Kidney (tissue), 14 donors: ENCODE data around the gene GATD1. TPM values are rescaled to one million over a fixed set of nuclear protein-coding genes. Genes with fewer than 3 reads are reported as not detected.
A peak's percentile ranks its signal among the peaks of the same experiment; 100 is the strongest.

Experiments used
- DNase-seq, 5 donors: peaks; one replicate each; pipeline ENCODE4 v3.0.0-alpha.2; 2013 to 2020
- FAIRE-seq: peaks from 2 replicates; lab custom pipeline; 2012; peaks lifted over from hg19 to GRCh38; lab: Jason Lieb, UNC
- H3K27ac ChIP-seq, 2 donors: one replicate each; pipeline ENCODE4 v1.7.0; 2013; ENCODE audit warnings: low read depth in 2 of 2, low read length in 2 of 2, inconsistent platforms in 1 of 2
- H3K27me3 ChIP-seq: one replicate; pipeline ENCODE4 v1.7.1; 2013; ENCODE audit warnings: low read length, inconsistent platforms; ENCODE audit not compliant: control insufficient read depth, insufficient read depth
- H3K36me3 ChIP-seq, 3 donors: one replicate each; pipeline versions ENCODE4 v1.7.0 to v1.7.1; 2013; ENCODE audit warnings: low read length in 3 of 3, control low read depth in 1 of 3, inconsistent platforms in 1 of 3; ENCODE audit not compliant: insufficient read depth in 3 of 3, control insufficient read depth in 2 of 3
- H3K4me1 ChIP-seq, 3 donors: one replicate each; pipeline versions ENCODE4 v1.7.0 to v1.7.1; 2013; ENCODE audit warnings: low read length in 3 of 3, inconsistent platforms in 1 of 3, low read depth in 1 of 3; ENCODE audit not compliant: control insufficient read depth in 2 of 3, insufficient read depth in 2 of 3
- H3K4me3 ChIP-seq, 3 donors: one replicate each; pipeline versions ENCODE4 v1.7.0 to v1.8.1; 2013; ENCODE audit warnings: low read length in 3 of 3, control low read depth in 1 of 3, inconsistent platforms in 1 of 3
- H3K9ac ChIP-seq, 3 donors: one replicate each; pipeline versions ENCODE4 v1.7.0 to v1.7.1; 2013; ENCODE audit warnings: low read length in 3 of 3, control low read depth in 1 of 3, inconsistent platforms in 1 of 3
- H3K9me3 ChIP-seq, 3 donors: one replicate each; pipeline versions ENCODE4 v1.7.0 to v1.7.1; 2013; ENCODE audit warnings: low read length in 3 of 3, control low read depth in 1 of 3, inconsistent platforms in 1 of 3; ENCODE audit not compliant: control insufficient read depth in 2 of 3, insufficient read depth in 1 of 3
- CTCF ChIP-seq: IDR thresholded peaks from 3 replicates; pipeline ENCODE4 v1.5.1; 2012; ENCODE audit warnings: mild to moderate bottlenecking, moderate library complexity, borderline replicate concordance; ENCODE audit not compliant: insufficient read depth; ENCODE audit errors: extremely low read depth
- intact Hi-C: fragments of 100-400 bp; cut with DNase I; formaldehyde crosslinking; loops from one replicate; pipeline ENCODE4 v1.11.1; 2022
- polyA plus RNA-seq: library from polyadenylated mRNA; stranded (reverse); fragments of 350-450 nt; fragmentation: Illumina TruSeq; extraction: RNeasy Lipid Tissue Mini Kit (QIAGEN cat#74804); gene quantifications from one replicate; pipeline ENCODE4 v1.2.3, GENCODE V29; 2014; ENCODE audit warnings: low read depth, low replicate concordance; ENCODE audit not compliant: insufficient read depth
- total RNA-seq: library from RNA; stranded (reverse); fragmentation: NEBNext Ultra II Directional; extraction: Animal tissue kit (Norgen Biotek cat#: 25700); gene quantifications from one replicate; pipeline ENCODE4 v1.2.1, GENCODE V29; 2021
- donor health status: control.
- donor health status: control.
- donor health status: control.
- donor health status: control.
- donor health status: control.
- donor health status: DM: yes; HTN: yes; CAD: no.
- donor health status: Normal renal cell carcinoma (clear cell type).

The GATD1 gene
- total and polyA plus RNA-seq, 2 donors from 2014 or later = 38.3 to 66.2 TPM

DNA sequence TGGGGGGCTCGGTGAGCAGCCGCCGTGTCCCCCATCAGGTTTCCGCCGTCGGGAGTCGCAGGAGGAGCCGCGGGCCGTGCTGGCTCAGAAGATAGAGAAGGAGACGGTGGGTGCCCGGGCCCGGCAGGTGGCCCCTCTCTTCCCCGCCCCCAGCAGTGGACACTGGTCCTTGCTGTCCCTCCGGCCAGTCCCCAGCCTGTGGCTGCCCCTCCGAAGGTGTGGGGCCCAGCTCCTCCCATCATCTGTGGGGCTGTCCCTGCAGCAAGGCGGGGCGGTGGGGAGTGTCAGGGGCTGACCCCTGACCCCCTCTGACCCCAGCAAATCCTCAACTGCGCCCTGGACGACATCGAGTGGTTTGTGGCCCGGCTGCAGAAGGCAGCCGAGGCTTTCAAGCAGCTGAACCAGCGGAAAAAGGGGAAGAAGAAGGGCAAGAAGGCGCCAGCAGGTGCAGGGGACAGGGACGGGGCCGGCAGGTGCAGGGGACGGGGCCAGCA lies 56.0 kb downstream of the GATD1 start:
- Histone ChIP-seq H3K27ac (no peak overlapping the region), H3K4me1 (peaks cover 0 to 6% (median 4%) of the 10 kb centered on the region in 3 donors), H3K27me3 (no peaks in the 10 kb centered on the region), H3K36me3 (peaks cover 0 to 16% (median 0%) of the 10 kb centered on the region in 3 donors), H3K9ac (no peak overlapping the region), H3K9me3 (no peaks in the 10 kb centered on the region), H3K4me3 (no peak overlapping the region)
- DNase-seq (peak in 1 of 5 donors; percentile 77), FAIRE-seq (no peak)
- TF ChIP-seq CTCF = no peak
- intact Hi-C loops = loop anchor here (10.0 kb wide), 1 partner anchor 166 kb away; no protein-coding TSS in a partner anchor

DNA sequence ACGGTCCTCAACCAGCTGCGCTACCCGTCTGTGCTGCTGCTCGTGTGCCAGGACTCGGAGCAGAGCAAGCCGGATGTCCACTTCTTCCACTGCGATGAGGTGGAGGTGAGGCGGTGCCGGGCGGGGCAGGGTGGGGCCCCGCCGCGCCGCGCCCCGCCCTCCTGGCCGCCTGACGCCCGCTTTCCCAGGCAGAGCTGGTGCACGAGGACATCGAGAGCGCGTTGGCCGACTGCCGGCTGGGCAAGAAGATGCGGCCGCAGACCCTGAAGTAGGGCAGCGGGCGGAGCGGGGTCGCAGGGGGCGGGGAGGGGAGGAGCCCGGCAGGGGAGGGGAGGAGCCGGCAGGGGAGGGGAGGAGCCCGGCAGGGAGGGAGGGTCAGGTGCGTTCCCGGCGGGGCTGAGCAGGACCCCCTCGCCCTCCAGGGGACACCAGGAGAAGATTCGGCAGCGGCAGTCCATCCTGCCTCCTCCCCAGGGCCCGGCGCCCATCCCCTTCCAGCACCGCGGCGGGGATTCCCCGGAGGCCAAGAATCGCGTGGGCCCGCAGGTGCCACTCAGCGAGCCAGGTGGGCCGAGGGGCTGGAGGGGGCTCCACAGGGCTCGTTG lies 56.5 kb downstream of the GATD1 start:
- no peak for TF ChIP-seq CTCF
- intact Hi-C loops = loop anchor here (10.0 kb wide), 1 partner anchor 166 kb away; no protein-coding TSS in a partner anchor
- H3K36me3 ChIP-seq = peaks cover 0 to 16% (median 0%) of the 10 kb centered on the region in 3 donors
- DNase-seq (peak in 2 of 5 donors; percentile 73 to 88), FAIRE-seq (no peak)
- H3K4me1 ChIP-seq = peaks cover 0 to 6% (median 5%) of the 10 kb centered on the region in 3 donors
- no peaks in the 10 kb centered on the region for H3K27me3 ChIP-seq
- no peak overlapping the region for H3K4me3 ChIP-seq
- H3K27ac ChIP-seq = no peak overlapping the region
- H3K9me3 ChIP-seq = no peaks in the 10 kb centered on the region
- no peak overlapping the region for H3K9ac ChIP-seq

DNA sequence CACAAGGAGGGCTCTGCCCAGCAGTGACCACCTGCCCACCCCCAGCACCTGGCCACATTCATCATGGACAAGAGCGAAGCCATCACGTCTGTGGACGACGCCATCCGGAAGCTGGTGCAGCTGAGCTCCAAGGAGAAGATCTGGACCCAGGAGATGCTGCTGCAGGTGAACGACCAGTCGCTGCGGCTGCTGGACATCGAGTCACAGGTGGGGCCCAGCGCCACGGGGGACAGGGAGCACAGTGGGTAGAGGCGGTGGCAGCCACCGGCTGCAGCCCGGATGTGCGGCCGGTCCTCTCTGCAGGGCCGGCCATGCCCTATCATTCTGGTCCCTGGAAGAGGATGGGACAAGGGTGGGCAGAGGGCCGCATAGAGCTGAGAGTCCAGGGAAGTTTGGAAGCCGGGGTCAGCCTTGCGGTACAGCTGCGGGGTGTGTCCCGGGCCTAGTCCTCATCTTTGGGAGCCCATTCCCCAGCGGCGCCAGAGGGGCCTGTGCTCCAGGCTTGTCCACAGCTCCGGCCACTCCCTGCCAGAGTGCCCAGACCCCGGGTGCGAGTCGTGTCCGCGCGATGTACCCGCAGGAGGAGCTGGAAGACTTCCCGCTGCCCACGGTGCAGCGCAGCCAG lies 57.2 kb downstream of the GATD1 start:
- no peak overlapping the region for H3K9ac ChIP-seq
- H3K4me1 ChIP-seq = peaks cover 0 to 6% (median 5%) of the 10 kb centered on the region in 3 donors
- peaks cover 0 to 16% (median 0%) of the 10 kb centered on the region in 3 donors for H3K36me3 ChIP-seq
- DNase-seq (peak in 1 of 5 donors; percentile 64), FAIRE-seq (no peak)
- no peak overlapping the region for H3K27ac ChIP-seq
- no peaks in the 10 kb centered on the region for H3K27me3 ChIP-seq
- intact Hi-C loops = loop anchor here (10.0 kb wide), 1 partner anchor 165 kb away; no protein-coding TSS in a partner anchor
- no peak for TF ChIP-seq CTCF
- H3K4me3 ChIP-seq = no peak overlapping the region
- no peaks in the 10 kb centered on the region for H3K9me3 ChIP-seq
